ENCODE data around the gene USP36. TPM values are rescaled to one million over a fixed set of nuclear protein-coding genes. Genes with fewer than 3 reads are reported as not detected.

Gene USP36
- total and polyA plus RNA-seq, 12 donors = 13.9 to 69.1 (median 45.5) TPM

- DNase-seq = no peak
- intact Hi-C loops (cut with DNase I) = no loop called here
- H3K4me1 ChIP-seq (replicated peaks in 1 of 2) = peaks cover 0 to 23% of the 10 kb centered on the region in 2 donors
These were observed 46.2 kb downstream of the USP36 start for GRCh38 chr17:78794399-78794798.

GRCh38 chr17:78793968-78794367, 46.6 kb downstream of the USP36 start:
- Histone ChIP-seq H3K9me3 (replicated peaks in 1 of 3) (no peaks in the 10 kb centered on the region), H3K4me1 (replicated peaks in 1 of 2) (peaks cover 0 to 26% of the 10 kb centered on the region in 2 donors), H3K36me3 (replicated peaks in 1 of 2) (peaks cover 0 to 51% of the 10 kb centered on the region in 2 donors), H3K27ac (peak overlapping the region in 1 of 5 donors; percentile 0), H3K27me3 (no peaks in the 10 kb centered on the region), H3K4me3 (no peak overlapping the region)
- no peak for TF ChIP-seq POLR2A (IDR thresholded peaks at IDR 0.05)
- TF ChIP-seq CTCF (IDR thresholded peaks at IDR 0.05) = no peak
- 79 to 98% (median 89%) methylated on average over 6 of the region's 6 CpGs for WGBS, 4 donors
- intact Hi-C loops (cut with DNase I) = no loop called here
- DNase-seq = no peak

More at GRCh38 chr17:78794399-78794798, 46.2 kb downstream of the USP36 start:
- Histone ChIP-seq H3K36me3 (replicated peaks in 1 of 2) (peaks cover 0 to 55% of the 10 kb centered on the region in 2 donors), H3K9me3 (replicated peaks in 1 of 3) (no peaks in the 10 kb centered on the region), H3K4me3 (no peak overlapping the region), H3K27ac (peak overlapping the region in 1 of 5 donors; percentile 0), H3K27me3 (no peaks in the 10 kb centered on the region)
- WGBS, 4 donors = 91 to 96% (median 94%) methylated on average over 14 to 16 of the region's 16 CpGs
- TF ChIP-seq CTCF (IDR thresholded peaks at IDR 0.05) = no peak
- TF ChIP-seq POLR2A (IDR thresholded peaks at IDR 0.05) = no peak

GRCh38 chr17:78793415-78793814, 47.2 kb downstream of the USP36 start:
- TF ChIP-seq CTCF (IDR thresholded peaks at IDR 0.05) (no peak), POLR2A (IDR thresholded peaks at IDR 0.05) (no peak)
- H3K4me1 ChIP-seq (replicated peaks in 1 of 2) = peaks cover 0 to 26% of the 10 kb centered on the region in 2 donors

GRCh38 chr17:78791840-78792709, 48.5 kb downstream of the USP36 start:
- H3K4me3 ChIP-seq = no peak overlapping the region
- TF ChIP-seq POLR2A (IDR thresholded peaks at IDR 0.05) = no peak
- TF ChIP-seq CTCF (IDR thresholded peaks at IDR 0.05) = no peak
- H3K9me3 ChIP-seq (replicated peaks in 1 of 3) = no peaks in the 10 kb centered on the region
- peaks cover 0 to 33% of the 10 kb centered on the region in 2 donors for H3K36me3 ChIP-seq (replicated peaks in 1 of 2)
- peak overlapping the region in 2 of 5 donors; percentile 35 to 58 for H3K27ac ChIP-seq
- peaks cover 0 to 26% of the 10 kb centered on the region in 2 donors for H3K4me1 ChIP-seq (replicated peaks in 1 of 2)
- WGBS, 4 donors = 84 to 86% (median 85%) methylated on average over 11 of the region's 11 CpGs
- intact Hi-C loops (cut with DNase I) = no loop called here
- H3K27me3 ChIP-seq = no peaks in the 10 kb centered on the region
- DNase-seq = no peak

More at GRCh38 chr17:78793415-78793814, 47.2 kb downstream of the USP36 start:
- no peaks in the 10 kb centered on the region for H3K27me3 ChIP-seq
- H3K4me3 ChIP-seq = no peak overlapping the region
- H3K9me3 ChIP-seq (replicated peaks in 1 of 3) = no peaks in the 10 kb centered on the region
- peak overlapping the region in 1 of 5 donors; percentile 26 for H3K27ac ChIP-seq
- intact Hi-C loops (cut with DNase I) = no loop called here
- H3K36me3 ChIP-seq (replicated peaks in 1 of 2) = peaks cover 0 to 45% of the 10 kb centered on the region in 2 donors
- 79 to 88% (median 83%) methylated on average over 8 to 10 of the region's 10 CpGs for WGBS, 4 donors
- no peak for DNase-seq

Data from adrenal gland (tissue), 12 donors.